Astrocyte (in vitro differentiated cells and primary cell): ENCODE results near the gene HTR4.

Source experiments
- CTCF ChIP-seq: IDR thresholded peaks from 2 replicates; pipeline ENCODE4 v1.5.1; 2011; ENCODE audit warnings: low read depth, mild to moderate bottlenecking, inconsistent platforms, low read length, moderate library complexity; ENCODE audit not compliant: insufficient read depth
- EZH2 ChIP-seq: IDR thresholded peaks from 2 replicates; pipeline ENCODE4 v1.6.1; 2012; ENCODE audit warnings: mild to moderate bottlenecking, low read length, inconsistent platforms; ENCODE audit not compliant: insufficient read depth

GRCh38 chr5:148535190-148535589 lies 119.1 kb downstream of the HTR4 start:
- TF ChIP-seq CTCF (no peak), EZH2 (no peak)
